ENCODE results near the gene DRD4. TPM values are rescaled to one million over a fixed set of nuclear protein-coding genes. Genes with fewer than 3 reads are reported as not detected.

DRD4 gene
- total and polyA plus RNA-seq, 5 donors from 2014 or later, result not detected

GRCh38 chr11:625636-626268 is 11.3 kb upstream of the DRD4 start:
- Histone ChIP-seq H3K36me3 (ENCODE audit: control insufficient read depth, insufficient read depth, low read length) (no peaks in the 10 kb centered on the region), H3K9me3 (ENCODE audit: control insufficient read depth in 2 of 2, low read length in 2 of 2) (no peaks in the 10 kb centered on the region), H3K27me3 (ENCODE audit: control insufficient read depth, insufficient read depth, low read length) (no peaks in the 10 kb centered on the region), H3K4me1 (ENCODE audit: control insufficient read depth, insufficient read depth, low read length, poor library complexity, severe bottlenecking) (peaks cover 10% of the 10 kb centered on the region), H3K4me3 (ENCODE audit: low read depth, low read length) (no peak overlapping the region), H3K27ac (ENCODE audit: insufficient read depth, low read length, poor library complexity, severe bottlenecking) (no peak overlapping the region)
- no peak for DNase-seq
- no peak overlapping the region for H3K27ac Mint-ChIP-seq
- ATAC-seq (ENCODE audit: low read depth in 2 of 2), result no peak
- no peak overlapping the region for H3K4me3 Mint-ChIP-seq
- H3K36me3 Mint-ChIP-seq, result peaks cover 3% of the 10 kb centered on the region
- H3K4me1 Mint-ChIP-seq, result peaks cover 9 to 20% (median 12%) of the 10 kb centered on the region in 4 donors
- peaks cover 0 to 2% (median 0%) of the 10 kb centered on the region in 7 donors for H3K9me3 Mint-ChIP-seq
- H3K27me3 Mint-ChIP-seq, result peaks cover 26% of the 10 kb centered on the region

GRCh38 chr11:626475-627307 is 10.4 kb upstream of the DRD4 start, which contains the start of gene SCT:
Gene SCT, minus strand, starts transcription at chr11:627181. Its CDS starts 38 bp downstream, at chr11:627143.
- Histone ChIP-seq H3K27ac (ENCODE audit: insufficient read depth, low read length, poor library complexity, severe bottlenecking) (no peak within 1 kb of the TSS), H3K36me3 (ENCODE audit: control insufficient read depth, insufficient read depth, low read length) (no peaks in the 10 kb centered on the region), H3K27me3 (ENCODE audit: control insufficient read depth, insufficient read depth, low read length) (no peaks in the 10 kb centered on the region), H3K4me1 (ENCODE audit: control insufficient read depth, insufficient read depth, low read length, poor library complexity, severe bottlenecking) (peaks cover 10% of the 10 kb centered on the region), H3K9me3 (ENCODE audit: control insufficient read depth in 2 of 2, low read length in 2 of 2) (no peaks in the 10 kb centered on the region), H3K4me3 (ENCODE audit: low read depth, low read length) (no peak within 1 kb of the TSS)
- Mint-ChIP-seq H3K4me1 (peaks cover 9 to 20% (median 12%) of the 10 kb centered on the region in 4 donors), H3K36me3 (peaks cover 3% of the 10 kb centered on the region), H3K27me3 (peaks cover 30% of the 10 kb centered on the region), H3K9me3 (peaks cover 0 to 2% (median 0%) of the 10 kb centered on the region in 7 donors), H3K27ac (no peak within 1 kb of the TSS), H3K4me3 (peak within 1 kb of the TSS in 1 of 4 donors; percentile 46)
- ATAC-seq (ENCODE audit: low read depth in 2 of 2) (peak in 1 of 2 donors; percentile 21), DNase-seq (no peak)

GRCh38 chr11:627308-627576 is 9.8 kb upstream of the DRD4 start:
- Mint-ChIP-seq H3K27ac (no peak overlapping the region), H3K9me3 (peaks cover 0 to 2% (median 0%) of the 10 kb centered on the region in 7 donors), H3K27me3 (peaks cover 36% of the 10 kb centered on the region), H3K4me3 (no peak overlapping the region), H3K36me3 (peaks cover 3% of the 10 kb centered on the region), H3K4me1 (peaks cover 9 to 20% (median 12%) of the 10 kb centered on the region in 4 donors)
- H3K27ac ChIP-seq (ENCODE audit: insufficient read depth, low read length, poor library complexity, severe bottlenecking), result no peak overlapping the region
- H3K36me3 ChIP-seq (ENCODE audit: control insufficient read depth, insufficient read depth, low read length), result no peaks in the 10 kb centered on the region
- DNase-seq, result no peak
- no peaks in the 10 kb centered on the region for H3K9me3 ChIP-seq (ENCODE audit: control insufficient read depth in 2 of 2, low read length in 2 of 2)
- no peaks in the 10 kb centered on the region for H3K27me3 ChIP-seq (ENCODE audit: control insufficient read depth, insufficient read depth, low read length)
- no peak for ATAC-seq (ENCODE audit: low read depth in 2 of 2)
- peaks cover 10% of the 10 kb centered on the region for H3K4me1 ChIP-seq (ENCODE audit: control insufficient read depth, insufficient read depth, low read length, poor library complexity, severe bottlenecking)
- H3K4me3 ChIP-seq (ENCODE audit: low read depth, low read length), result no peak overlapping the region

- Mint-ChIP-seq H3K27me3 (peaks cover 44% of the 10 kb centered on the region), H3K9me3 (peaks cover 0 to 2% (median 0%) of the 10 kb centered on the region in 7 donors), H3K36me3 (peaks cover 3% of the 10 kb centered on the region), H3K27ac (peak overlapping the region in 2 of 3 donors; percentile 56 to 65), H3K4me3 (peak overlapping the region in 1 of 4 donors; percentile 46), H3K4me1 (peaks cover 9 to 20% (median 12%) of the 10 kb centered on the region in 4 donors)
- Histone ChIP-seq H3K4me3 (ENCODE audit: low read depth, low read length) (no peak overlapping the region), H3K27ac (ENCODE audit: insufficient read depth, low read length, poor library complexity, severe bottlenecking) (no peak overlapping the region), H3K36me3 (ENCODE audit: control insufficient read depth, insufficient read depth, low read length) (no peaks in the 10 kb centered on the region), H3K9me3 (ENCODE audit: control insufficient read depth in 2 of 2, low read length in 2 of 2) (no peaks in the 10 kb centered on the region), H3K4me1 (ENCODE audit: control insufficient read depth, insufficient read depth, low read length, poor library complexity, severe bottlenecking) (peaks cover 10% of the 10 kb centered on the region), H3K27me3 (ENCODE audit: control insufficient read depth, insufficient read depth, low read length) (no peaks in the 10 kb centered on the region)
- no peak for ATAC-seq (ENCODE audit: low read depth in 2 of 2)
- DNase-seq, result no peak
These were observed 9.0 kb upstream of the DRD4 start for GRCh38 chr11:628056-628455.

- peak overlapping the region in 3 of 4 donors; percentile 25 to 60 (median 26) for H3K4me3 Mint-ChIP-seq
- peak in 1 of 2 donors; percentile 30 for ATAC-seq (ENCODE audit: low read depth in 2 of 2)
- H3K4me3 ChIP-seq (ENCODE audit: low read depth, low read length), result no peak overlapping the region
- peaks cover 10% of the 10 kb centered on the region for H3K4me1 ChIP-seq (ENCODE audit: control insufficient read depth, insufficient read depth, low read length, poor library complexity, severe bottlenecking)
- H3K27me3 Mint-ChIP-seq, result peaks cover 45% of the 10 kb centered on the region
- H3K27me3 ChIP-seq (ENCODE audit: control insufficient read depth, insufficient read depth, low read length), result no peaks in the 10 kb centered on the region
- H3K27ac ChIP-seq (ENCODE audit: insufficient read depth, low read length, poor library complexity, severe bottlenecking), result no peak overlapping the region
- H3K4me1 Mint-ChIP-seq, result peaks cover 9 to 20% (median 12%) of the 10 kb centered on the region in 4 donors
- H3K36me3 ChIP-seq (ENCODE audit: control insufficient read depth, insufficient read depth, low read length), result no peaks in the 10 kb centered on the region
- peaks cover 3% of the 10 kb centered on the region for H3K36me3 Mint-ChIP-seq
- DNase-seq, result no peak
- no peaks in the 10 kb centered on the region for H3K9me3 ChIP-seq (ENCODE audit: control insufficient read depth in 2 of 2, low read length in 2 of 2)
- H3K27ac Mint-ChIP-seq, result no peak overlapping the region
- H3K9me3 Mint-ChIP-seq, result peaks cover 0 to 2% (median 0%) of the 10 kb centered on the region in 7 donors
These were observed 7.9 kb upstream of the DRD4 start for GRCh38 chr11:629237-629583.

- peak overlapping the region in 1 of 3 donors; percentile 13 for H3K27ac Mint-ChIP-seq
- ATAC-seq (ENCODE audit: low read depth in 2 of 2) (no peak), DNase-seq (no peak)
- H3K4me3 ChIP-seq (ENCODE audit: low read depth, low read length), result no peak overlapping the region
- no peaks in the 10 kb centered on the region for H3K36me3 ChIP-seq (ENCODE audit: control insufficient read depth, insufficient read depth, low read length)
- H3K4me3 Mint-ChIP-seq, result no peak overlapping the region
- H3K4me1 Mint-ChIP-seq, result peaks cover 9 to 20% (median 12%) of the 10 kb centered on the region in 4 donors
- H3K4me1 ChIP-seq (ENCODE audit: control insufficient read depth, insufficient read depth, low read length, poor library complexity, severe bottlenecking), result peaks cover 10% of the 10 kb centered on the region
- peaks cover 58% of the 10 kb centered on the region for H3K27me3 Mint-ChIP-seq
- no peak overlapping the region for H3K27ac ChIP-seq (ENCODE audit: insufficient read depth, low read length, poor library complexity, severe bottlenecking)
- no peaks in the 10 kb centered on the region for H3K27me3 ChIP-seq (ENCODE audit: control insufficient read depth, insufficient read depth, low read length)
- no peaks in the 10 kb centered on the region for H3K9me3 ChIP-seq (ENCODE audit: control insufficient read depth in 2 of 2, low read length in 2 of 2)
- H3K36me3 Mint-ChIP-seq, result peaks cover 3% of the 10 kb centered on the region
- peaks cover 0 to 2% (median 0%) of the 10 kb centered on the region in 7 donors for H3K9me3 Mint-ChIP-seq
These were observed 6.2 kb upstream of the DRD4 start for GRCh38 chr11:630871-631270.

- peak overlapping the region in 2 of 4 donors; percentile 9 to 21 for H3K4me3 Mint-ChIP-seq
- no peaks in the 10 kb centered on the region for H3K36me3 ChIP-seq (ENCODE audit: control insufficient read depth, insufficient read depth, low read length)
- H3K27ac Mint-ChIP-seq, result no peak overlapping the region
- no peaks in the 10 kb centered on the region for H3K9me3 Mint-ChIP-seq
- no peak for ATAC-seq (ENCODE audit: low read depth in 2 of 2)
- H3K36me3 Mint-ChIP-seq, result no peaks in the 10 kb centered on the region
- H3K27ac ChIP-seq (ENCODE audit: insufficient read depth, low read length, poor library complexity, severe bottlenecking), result no peak overlapping the region
- H3K4me1 ChIP-seq (ENCODE audit: control insufficient read depth, insufficient read depth, low read length, poor library complexity, severe bottlenecking), result peaks cover 17% of the 10 kb centered on the region
- no peaks in the 10 kb centered on the region for H3K9me3 ChIP-seq (ENCODE audit: control insufficient read depth in 2 of 2, low read length in 2 of 2)
- no peak overlapping the region for H3K4me3 ChIP-seq (ENCODE audit: low read depth, low read length)
- peaks cover 56% of the 10 kb centered on the region for H3K27me3 Mint-ChIP-seq
- DNase-seq, result no peak
- peaks cover 0 to 13% (median 0%) of the 10 kb centered on the region in 4 donors for H3K4me1 Mint-ChIP-seq
- H3K27me3 ChIP-seq (ENCODE audit: control insufficient read depth, insufficient read depth, low read length), result no peaks in the 10 kb centered on the region
These were observed 1.0 kb upstream of the DRD4 start for GRCh38 chr11:635945-636510.

Data from CD4-positive, CD25-positive, alpha-beta regulatory T cell (primary cell).